ENCODE data around the gene PLCL2.

- TF ChIP-seq CTCF (conservative IDR thresholded peaks at IDR 0.05 in 1 of 2, IDR thresholded peaks at IDR 0.05 in 1 of 2; ENCODE audit: extremely low read depth in 1 of 2, insufficient read depth in 1 of 2, low read depth in 1 of 2, low read length in 2 of 2) = no peak
- no peak for TF ChIP-seq EZH2 (IDR thresholded peaks at IDR 0.05; ENCODE audit: borderline replicate concordance, low read length)
These were observed 32.1 kb downstream of the PLCL2 start for GRCh38 chr3:16916840-16917239.

Data from mammary epithelial cell (primary cell).